COLO668 (cell line): ENCODE measurements around the gene CELA2A.
"Not testable (repeated sequence)": the region's sequence is repeated elsewhere in the genome, so short reads cannot be mapped to it uniquely, and the experiment has no call there.

Source experiments
- DNase-seq: peaks from one replicate; lab custom pipeline; 2025; ENCODE audit not compliant: unreplicated experiment; lab: John Stamatoyannopoulos, UW

CELA2A gene

GRCh38 chr1:15444468-15445389 lies 11.8 kb upstream of the CELA2A start:
- no peak for DNase-seq

- DNase-seq, result no peak
These were observed 11.0 kb upstream of the CELA2A start for GRCh38 chr1:15445390-15446122.

GRCh38 chr1:15446212-15446611 lies 10.3 kb upstream of the CELA2A start:
- DNase-seq, result no peak

GRCh38 chr1:15448877-15449462 lies 7.6 kb upstream of the CELA2A start:
- DNase-seq, result no peak

- DNase-seq, result no peak
These were observed 7.0 kb upstream of the CELA2A start for GRCh38 chr1:15449567-15449966.

- DNase-seq, result no peak
These were observed 5.4 kb upstream of the CELA2A start for GRCh38 chr1:15451014-15451722.

- no peak for DNase-seq
These were observed 4.3 kb upstream of the CELA2A start for GRCh38 chr1:15452216-15452615.

- DNase-seq, result no peak
These were observed 3.5 kb upstream of the CELA2A start for GRCh38 chr1:15452866-15453571.

- no peak for DNase-seq
These were observed 2.8 kb upstream of the CELA2A start for GRCh38 chr1:15453734-15454133.

- DNase-seq, result no peak
These were observed 2.3 kb upstream of the CELA2A start for GRCh38 chr1:15454256-15454655.

GRCh38 chr1:15455522-15455921 lies 1.0 kb upstream of the CELA2A start:
- no peak for DNase-seq

- no peak for DNase-seq
These were observed 1.1 kb downstream of the CELA2A start for GRCh38 chr1:15457585-15457984.

- not testable (repeated sequence) for DNase-seq
These were observed 1.9 kb downstream of the CELA2A start for GRCh38 chr1:15458388-15458787.

GRCh38 chr1:15459771-15460707 lies 3.5 kb downstream of the CELA2A start:
- DNase-seq, result peak; percentile 32

- DNase-seq, result no peak
These were observed 4.2 kb downstream of the CELA2A start for GRCh38 chr1:15460708-15461095.

- peak; percentile 92 for DNase-seq
These were observed 6.7 kb downstream of the CELA2A start for GRCh38 chr1:15463064-15463800.

- not testable (repeated sequence) for DNase-seq
These were observed 7.4 kb downstream of the CELA2A start for GRCh38 chr1:15463926-15464322.

- DNase-seq, result no peak
These were observed 9.1 kb downstream of the CELA2A start for GRCh38 chr1:15465674-15466073.
